WTC11 (cell line): Measurements from ENCODE around the gene CIDEC. TPM values are rescaled to one million over a fixed set of nuclear protein-coding genes. Genes with fewer than 3 reads are reported as not detected.

ENCODE experiments used
- ATAC-seq: fragments of 200-7000 bp; cut with Tn5 transposase; 2 replicates; pipeline ENCODE4 v1.10.0; 2021; ENCODE audit warnings: mild to moderate bottlenecking, moderate library complexity
- CTCF ChIA-PET: fragments of 300-600 bp; sonication (Branson Sonifier 250); formaldehyde crosslinking; loops from one replicate; lab custom pipeline; 2021; ENCODE audit warnings: antibody characterized with exemption; lab: Charles Lee
- POLR2A ChIA-PET: fragments of 350-600 bp; sonication (Branson Sonifier 250); formaldehyde crosslinking; loops from one replicate; lab custom pipeline; 2021; ENCODE audit warnings: antibody characterized with exemption; lab: Charles Lee
- DNase-seq: peaks from one replicate; pipeline ENCODE4 v3.0.0; 2021; ENCODE audit warnings: low spot score
- H3K27ac Mint-ChIP-seq: 2 replicates; pipeline ENCODE4 v1.8.0; 2021; ENCODE audit warnings: mixed read lengths
- H3K27me3 Mint-ChIP-seq: 2 replicates; pipeline ENCODE4 v1.8.0; 2021; ENCODE audit warnings: low read depth, mild to moderate bottlenecking, moderate library complexity, mixed read lengths
- H3K36me3 Mint-ChIP-seq: 2 replicates; pipeline ENCODE4 v1.8.0; 2021; ENCODE audit warnings: mixed read lengths
- H3K4me1 Mint-ChIP-seq: 2 replicates; pipeline ENCODE4 v1.8.0; 2022; ENCODE audit warnings: mixed read lengths
- H3K4me3 Mint-ChIP-seq: 2 replicates; pipeline ENCODE4 v1.8.0; 2021; ENCODE audit warnings: mild to moderate bottlenecking, moderate library complexity, mixed read lengths
- H3K9me3 Mint-ChIP-seq: 2 replicates; pipeline ENCODE4 v1.8.0; 2021; ENCODE audit warnings: mixed read lengths
- ARID4B ChIP-seq: sonication (generic); formaldehyde crosslinking; IDR thresholded peaks from 2 replicates; pipeline ENCODE4 v1.8.0; 2023; ENCODE audit warnings: missing genetic modification reagents, mild to moderate bottlenecking, borderline replicate concordance
- ATF2 ChIP-seq: sonication (generic); formaldehyde crosslinking; IDR thresholded peaks from 2 replicates; pipeline ENCODE4 v1.8.1; 2022; ENCODE audit warnings: low read depth, missing genetic modification reagents, borderline replicate concordance
- CBFB ChIP-seq: sonication (generic); formaldehyde crosslinking; IDR thresholded peaks from 2 replicates; pipeline ENCODE4 v1.8.1; 2022; ENCODE audit warnings: mild to moderate bottlenecking, low read depth, missing genetic modification reagents
- CDX4 ChIP-seq: fragments of 250-450 bp; sonication (Bioruptor Pico); IDR thresholded peaks from 2 replicates; pipeline ENCODE4 v1.9.0; 2021; ENCODE audit warnings: moderate library complexity, mild to moderate bottlenecking, inconsistent platforms, borderline replicate concordance
- CREB1 ChIP-seq: sonication (generic); formaldehyde crosslinking; IDR thresholded peaks from 2 replicates; pipeline ENCODE4 v1.8.0; 2023; ENCODE audit warnings: mild to moderate bottlenecking, missing genetic modification reagents
- CREM ChIP-seq: sonication (generic); formaldehyde crosslinking; IDR thresholded peaks from 2 replicates; pipeline ENCODE4 v1.8.1; 2022; ENCODE audit warnings: mild to moderate bottlenecking, missing genetic modification reagents, moderate library complexity
- ERG ChIP-seq: fragments of 250-450 bp; sonication (Bioruptor Pico); IDR thresholded peaks from 2 replicates; pipeline ENCODE4 v1.8.0; 2021; ENCODE audit warnings: mild to moderate bottlenecking
- GTF2I ChIP-seq: fragments of 250-450 bp; sonication (Bioruptor Pico); conservative IDR thresholded peaks from 2 replicates; pipeline ENCODE4 v1.4.0; 2021; ENCODE audit warnings: mild to moderate bottlenecking
- HMGA2 ChIP-seq: fragments of 250-450 bp; sonication (Bioruptor Pico); IDR thresholded peaks from 2 replicates; pipeline ENCODE4 v1.4.0; 2021; ENCODE audit warnings: mild to moderate bottlenecking, moderate library complexity
- JUN ChIP-seq: sonication (generic); formaldehyde crosslinking; IDR thresholded peaks from 2 replicates; pipeline ENCODE4 v1.8.0; 2023; ENCODE audit warnings: mild to moderate bottlenecking, missing genetic modification reagents
- MAX ChIP-seq: sonication (generic); formaldehyde crosslinking; IDR thresholded peaks from 2 replicates; pipeline ENCODE4 v1.8.0; 2022; ENCODE audit warnings: mild to moderate bottlenecking, missing genetic modification reagents
- MLX ChIP-seq: sonication (generic); formaldehyde crosslinking; IDR thresholded peaks from 2 replicates; pipeline ENCODE4 v1.8.1; 2023; ENCODE audit warnings: mild to moderate bottlenecking, missing genetic modification reagents, moderate library complexity
- MXD4 ChIP-seq: fragments of 250-450 bp; sonication (Bioruptor Pico); IDR thresholded peaks from 2 replicates; pipeline ENCODE4 v1.8.0; 2021; ENCODE audit warnings: mild to moderate bottlenecking, moderate library complexity, borderline replicate concordance
- NR3C1 ChIP-seq: sonication (generic); formaldehyde crosslinking; conservative IDR thresholded peaks from 2 replicates; pipeline ENCODE4 v1.8.1; 2023; ENCODE audit warnings: low read depth, mild to moderate bottlenecking, missing genetic modification reagents
- ZBTB43 ChIP-seq: sonication (generic); formaldehyde crosslinking; IDR thresholded peaks from 2 replicates; pipeline ENCODE4 v1.8.1; 2023; ENCODE audit warnings: mild to moderate bottlenecking, missing genetic modification reagents
- ZNF138 ChIP-seq: sonication (generic); formaldehyde crosslinking; conservative IDR thresholded peaks from 2 replicates; pipeline ENCODE4 v1.8.1; 2022; ENCODE audit warnings: mild to moderate bottlenecking, moderate library complexity, missing genetic modification reagents
- ZNF423 ChIP-seq: fragments of 250-450 bp; sonication (Bioruptor Pico); IDR thresholded peaks from 2 replicates; pipeline ENCODE4 v2.1.2; 2022; ENCODE audit warnings: mild to moderate bottlenecking, moderate library complexity
- ZNF512 ChIP-seq: sonication (generic); formaldehyde crosslinking; IDR thresholded peaks from 2 replicates; pipeline ENCODE4 v1.8.1; 2022; ENCODE audit warnings: missing genetic modification reagents, borderline replicate concordance
- ZNF671 ChIP-seq: fragments of 250-450 bp; sonication (Bioruptor Pico); IDR thresholded peaks from 2 replicates; pipeline ENCODE4 v1.8.0; 2021; ENCODE audit warnings: mild to moderate bottlenecking
- total RNA-seq: library from RNA; stranded (reverse); gene quantifications from 3 replicates; pipeline ENCODE4 v1.2.3, GENCODE V29; 2021

Gene CIDEC
- total RNA-seq, 1 experiment from 2014 or later = not detected

DNA sequence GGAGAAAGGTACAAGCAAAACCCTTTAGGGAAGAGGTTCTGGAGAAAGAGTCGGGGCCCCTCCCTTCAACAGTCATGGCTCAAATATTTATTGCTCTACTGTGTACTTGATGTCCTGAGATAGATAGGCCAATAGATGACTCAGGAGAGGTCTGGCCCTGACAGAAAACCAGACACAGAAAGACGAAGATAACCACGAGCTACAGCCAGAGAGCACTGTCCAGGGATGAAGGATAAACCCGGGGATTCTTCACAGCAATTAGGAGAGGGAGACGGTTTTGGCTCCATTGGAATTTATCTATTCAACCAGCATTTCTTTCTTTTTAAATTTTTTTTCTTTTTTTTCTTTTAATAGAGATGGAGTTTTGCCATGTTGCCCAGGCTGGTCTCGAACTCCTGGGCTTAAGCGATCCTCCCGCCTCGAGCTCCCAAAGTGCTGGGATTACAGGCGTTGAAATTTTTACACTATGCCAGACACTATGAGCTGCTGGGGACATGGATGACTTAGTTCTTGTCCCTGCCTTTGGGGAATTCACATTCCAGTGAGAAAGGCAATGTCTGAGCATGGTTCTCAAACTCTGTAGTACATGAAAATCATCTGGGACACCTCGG is 4.6 kb upstream of the CIDEC start (continued):
- no peak for TF ChIP-seq CREB1 (CRISPR knock-in tag)

DNA sequence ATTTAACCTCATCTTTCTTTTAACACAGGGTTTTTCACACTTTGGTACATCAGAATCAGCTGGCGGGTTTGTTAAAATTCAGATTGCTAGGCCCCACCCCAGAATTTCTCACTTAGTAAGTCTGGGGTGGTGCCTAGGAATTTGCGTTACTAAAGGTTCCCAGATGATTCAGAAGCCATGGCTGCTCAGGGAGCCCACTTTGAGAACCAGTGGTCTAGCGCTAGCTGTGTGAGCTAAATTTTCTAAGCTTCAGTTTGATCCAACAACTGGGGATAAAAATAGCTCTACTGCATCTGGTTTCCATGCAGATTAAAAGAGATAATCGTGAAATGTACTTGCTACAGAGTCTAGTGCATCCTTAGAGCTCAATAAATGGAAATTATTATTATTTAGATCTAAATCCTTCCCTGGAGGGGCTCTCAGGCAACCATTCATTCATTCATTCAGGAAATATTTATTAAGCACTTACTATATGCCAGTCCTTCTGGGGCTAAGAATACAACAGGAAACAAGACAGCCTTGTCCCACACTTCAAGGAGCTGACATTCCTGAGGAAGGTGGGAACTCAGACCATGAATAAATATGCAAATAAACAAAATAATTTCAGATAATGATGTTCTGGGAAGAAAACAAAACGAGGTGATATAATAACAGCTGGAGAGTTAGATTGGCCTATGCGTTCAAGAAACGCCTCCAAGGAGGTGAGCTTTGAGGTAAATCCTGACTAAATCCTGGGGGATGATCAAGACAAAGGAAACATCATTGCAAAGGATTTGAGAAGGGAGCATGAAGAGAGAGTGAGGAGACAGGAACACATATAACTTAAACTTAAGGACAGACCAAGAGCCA is 3.9 kb upstream of the CIDEC start:
- ChIA-PET CTCF (interaction anchor here (0.6 to 1.8 kb wide), 4 partner anchors 20 to 103 kb away, joined by 3 to 6 read pairs (median 4); no protein-coding TSS in a partner anchor), POLR2A (no interaction called here)
- TF ChIP-seq CBFB (CRISPR knock-in tag) (no peak), MLX (CRISPR knock-in tag) (no peak), MXD4 (no peak), JUN (CRISPR knock-in tag) (no peak), GTF2I (CRISPR knock-in tag) (no peak), ZNF671 (no peak), ARID4B (no peak), ZBTB43 (CRISPR knock-in tag) (no peak), CREM (CRISPR knock-in tag) (no peak), ZNF512 (no peak)
- DNase-seq (no peak), ATAC-seq (no peak)
- Mint-ChIP-seq H3K4me3 (no peak overlapping the region), H3K27ac (no peak overlapping the region), H3K36me3 (no peaks in the 10 kb centered on the region), H3K9me3 (no peaks in the 10 kb centered on the region), H3K4me1 (no peaks in the 10 kb centered on the region), H3K27me3 (peaks cover 9% of the 10 kb centered on the region)

DNA sequence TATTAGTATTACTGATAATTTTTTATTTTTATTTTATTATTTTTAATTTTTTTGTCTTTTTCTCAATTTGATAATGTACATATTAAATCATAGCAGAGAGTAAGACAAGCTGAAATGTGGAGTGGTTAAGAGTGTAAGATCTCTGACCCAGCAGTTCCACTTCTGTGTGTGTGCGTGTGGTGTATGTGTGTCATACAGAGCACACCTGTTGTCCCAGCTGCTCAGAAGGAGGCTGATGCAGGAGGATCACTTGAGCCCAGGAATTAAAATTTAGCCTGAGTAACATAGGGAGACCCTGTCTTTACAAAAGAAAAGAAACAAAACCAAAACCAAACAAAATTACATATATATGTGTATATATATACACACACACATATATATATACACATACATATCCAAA is 1.4 kb upstream of the CIDEC start:
- no peaks in the 10 kb centered on the region for H3K36me3 Mint-ChIP-seq
- ChIA-PET POLR2A (no interaction called here), CTCF (no interaction called here)
- H3K4me1 Mint-ChIP-seq = no peaks in the 10 kb centered on the region
- H3K27ac Mint-ChIP-seq = no peak overlapping the region
- H3K4me3 Mint-ChIP-seq = no peak overlapping the region
- no peaks in the 10 kb centered on the region for H3K9me3 Mint-ChIP-seq
- ATAC-seq (no peak), DNase-seq (no peak)
- peaks cover 5% of the 10 kb centered on the region; the same call in 1 of the 2 replicates for H3K27me3 Mint-ChIP-seq
- no peak for TF ChIP-seq ZNF138 (CRISPR knock-in tag)
- TF ChIP-seq NR3C1 (CRISPR knock-in tag) = no peak
- no peak for TF ChIP-seq MAX
- no peak for TF ChIP-seq CDX4 (CRISPR knock-in tag)
- TF ChIP-seq ERG (CRISPR knock-in tag) = no peak
- TF ChIP-seq ZNF423 (CRISPR knock-in tag) = no peak
- no peak for TF ChIP-seq CREB1 (CRISPR knock-in tag)
- TF ChIP-seq ATF2 = no peak
- no peak for TF ChIP-seq HMGA2 (CRISPR knock-in tag)
